ENCODE results near the gene CEP131.

Gene CEP131

GRCh38 chr17:81142301-81143199, 80.2 kb downstream of the CEP131 start:
- CTCF ChIA-PET: interaction anchor here (0.5 to 1.4 kb wide), 15 partner anchors 10 to 680 kb away, joined by 3 to 7 read pairs (median 3); partner anchors contain the start of genes NDUFAF8 and TEPSIN
- TF ChIP-seq CTCF (conservative IDR thresholded peaks at IDR 0.05; ENCODE audit: low read depth): peak; percentile 84
- no peak overlapping the region for H3K27ac ChIP-seq
- peak; percentile 57 for DNase-seq (ENCODE audit: low spot score)
- POLR2A ChIA-PET (ENCODE audit: low non-redundant PET): interaction anchor here (0.6 kb wide), 1 partner anchor 96 kb away, joined by 3 read pairs; the partner anchor contains the start of gene TEPSIN

- ChIA-PET CTCF (no interaction called here), POLR2A (ENCODE audit: low non-redundant PET) (no interaction called here)
- no peak for DNase-seq (ENCODE audit: low spot score)
- H3K27ac ChIP-seq: no peak overlapping the region
- TF ChIP-seq CTCF (conservative IDR thresholded peaks at IDR 0.05; ENCODE audit: low read depth): no peak
These were observed 82.1 kb downstream of the CEP131 start for GRCh38 chr17:81140695-81141094.

- POLR2A ChIA-PET (ENCODE audit: low non-redundant PET): no interaction called here
- CTCF ChIA-PET: interaction anchor here (0.6 kb wide), 1 partner anchor 94 kb away, joined by 3 read pairs; no protein-coding TSS in a partner anchor
- no peak for DNase-seq (ENCODE audit: low spot score)
- no peak overlapping the region for H3K27ac ChIP-seq
- TF ChIP-seq CTCF (conservative IDR thresholded peaks at IDR 0.05; ENCODE audit: low read depth): no peak
These were observed 82.7 kb downstream of the CEP131 start for GRCh38 chr17:81140018-81140417.
